Measurements from ENCODE around the gene SASH3.

Gene SASH3

GRCh38 chrX:129785160-129785947 is 5.6 kb downstream of the SASH3 start:
- no peak for DNase-seq

DNA sequence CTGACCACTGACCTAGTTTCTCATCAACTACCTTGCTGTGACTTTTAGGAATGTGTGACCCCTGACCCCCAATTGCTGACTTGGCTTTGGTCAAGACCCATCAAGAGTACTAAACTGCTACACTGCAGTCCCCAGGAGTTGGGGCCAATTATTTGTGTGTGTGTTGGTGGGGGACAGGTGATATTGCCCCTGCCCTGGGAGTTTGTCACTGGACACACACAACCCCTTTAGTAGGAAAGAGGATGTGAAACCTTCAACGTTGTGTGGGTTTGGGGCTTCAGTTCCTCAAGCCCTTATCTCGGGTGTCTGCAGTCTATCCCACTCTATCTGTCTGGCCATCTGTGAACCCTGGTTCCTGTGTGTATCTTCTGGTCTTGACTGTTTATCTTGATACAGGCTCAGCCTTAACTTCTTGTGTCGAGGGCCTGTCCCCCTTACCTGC is 6.5 kb downstream of the SASH3 start:
- DNase-seq: no peak

- no peak for DNase-seq
Observed at GRCh38 chrX:129787336-129788055, 7.7 kb downstream of the SASH3 start.

DNA sequence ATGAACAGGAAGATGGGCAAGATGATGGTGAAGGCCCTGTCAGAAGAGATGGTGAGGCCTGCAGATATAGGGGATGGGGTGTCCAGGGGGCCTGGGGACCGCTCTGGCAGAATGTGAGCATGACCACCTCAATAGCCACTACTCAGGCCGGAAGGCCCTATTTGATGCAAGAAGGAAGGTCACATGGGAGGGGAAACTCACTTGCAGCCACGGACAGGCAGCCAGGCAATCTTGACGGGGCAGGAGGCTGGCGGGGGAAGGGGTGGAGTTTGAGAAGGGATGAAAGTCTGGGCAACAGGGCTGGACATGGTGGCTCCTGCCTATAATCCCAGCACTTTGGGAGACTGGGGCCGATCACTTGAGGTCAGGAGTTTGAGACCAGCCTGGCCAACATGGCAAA is 8.8 kb downstream of the SASH3 start:
- DNase-seq: no peak

- no peak for DNase-seq
Observed at GRCh38 chrX:129790146-129790545, 10.4 kb downstream of the SASH3 start.

GRCh38 chrX:129790808-129791207 is 11.1 kb downstream of the SASH3 start:
- no peak for DNase-seq

DNA sequence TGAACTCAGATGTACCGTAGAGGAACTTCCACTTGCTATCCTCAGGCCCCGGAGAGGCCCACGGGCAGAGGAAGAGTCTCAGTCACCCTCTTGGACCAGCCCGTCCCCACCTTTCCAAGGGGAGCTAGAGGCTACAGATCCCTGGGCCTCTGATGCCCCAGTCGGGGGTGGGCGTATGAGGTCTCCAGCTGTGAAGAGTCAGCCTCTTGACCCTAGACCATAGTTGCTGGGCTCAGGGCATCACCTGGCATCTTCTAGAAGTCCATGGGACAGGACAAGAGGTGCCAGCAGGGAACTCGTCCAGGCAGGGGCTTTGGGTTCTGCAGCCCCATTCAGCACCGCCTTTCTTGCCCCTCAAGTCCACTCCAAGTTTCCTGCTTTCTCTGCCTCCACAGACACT is 11.6 kb downstream of the SASH3 start:
- no peak for DNase-seq

DNA sequence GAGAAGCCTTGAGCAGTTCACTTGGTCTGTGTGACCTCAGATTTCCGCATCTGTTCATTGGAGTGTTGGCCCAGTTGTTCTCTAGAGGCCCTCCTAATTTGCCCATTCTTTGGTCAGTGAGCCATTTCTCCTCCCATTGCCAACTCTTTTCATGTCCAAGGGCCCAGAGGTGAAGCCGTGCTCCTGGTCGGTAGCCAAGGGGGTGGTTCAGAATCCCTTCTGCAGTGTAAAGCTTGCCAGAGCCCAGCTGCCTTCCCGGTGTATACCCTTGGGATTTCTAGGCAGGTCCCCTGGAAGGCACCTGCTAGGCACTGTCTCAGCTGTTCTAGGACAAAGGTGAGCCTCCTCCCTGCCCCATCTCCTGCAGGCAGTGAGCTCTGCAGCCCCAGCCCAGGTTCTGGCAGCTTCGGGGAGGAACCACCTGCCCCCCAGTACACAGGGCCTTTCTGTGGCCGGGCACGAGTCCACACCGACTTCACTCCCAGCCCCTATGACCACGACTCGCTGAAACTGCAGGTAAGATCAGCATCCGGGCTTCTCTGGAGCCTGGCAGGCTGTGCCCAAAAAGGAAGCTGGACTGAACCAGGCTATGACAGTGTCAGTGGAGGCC is 12.3 kb downstream of the SASH3 start:
- DNase-seq: peak; percentile 86

DNA sequence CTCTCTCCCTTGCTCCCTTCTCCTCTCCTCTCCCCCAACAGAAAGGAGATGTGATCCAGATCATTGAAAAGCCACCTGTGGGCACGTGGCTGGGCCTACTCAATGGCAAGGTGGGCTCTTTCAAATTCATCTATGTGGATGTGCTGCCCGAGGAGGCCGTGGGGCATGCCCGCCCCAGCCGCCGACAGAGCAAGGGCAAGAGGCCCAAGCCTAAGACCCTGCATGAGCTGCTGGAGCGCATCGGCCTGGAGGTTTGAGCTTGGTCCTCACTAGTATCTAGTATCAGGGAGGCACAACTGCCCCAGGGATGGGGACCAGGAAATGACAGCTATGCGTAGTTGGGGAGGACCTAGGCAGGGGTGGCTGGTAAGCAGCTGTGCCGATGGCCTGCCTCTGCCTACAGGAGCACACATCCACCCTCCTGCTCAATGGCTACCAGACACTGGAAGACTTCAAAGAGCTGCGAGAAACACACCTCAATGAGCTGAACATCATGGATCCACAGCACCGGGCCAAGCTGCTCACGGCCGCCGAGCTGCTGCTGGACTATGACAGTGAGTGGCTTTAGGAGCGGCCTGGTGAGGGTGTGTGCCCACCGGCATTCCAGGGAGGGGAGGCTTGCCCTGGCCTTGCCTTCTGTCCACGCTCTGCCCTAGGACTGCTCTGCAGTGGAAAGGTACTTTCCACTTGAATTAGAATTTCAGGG is 13.0 kb downstream of the SASH3 start:
- DNase-seq: no peak

GRCh38 chrX:129793604-129794191 is 13.9 kb downstream of the SASH3 start:
- peak; percentile 83 for DNase-seq

- no peak for DNase-seq
Observed at GRCh38 chrX:129795584-129795983, 15.8 kb downstream of the SASH3 start.

- no peak for DNase-seq
Observed at GRCh38 chrX:129797251-129797906, 17.6 kb downstream of the SASH3 start.

- no peak for DNase-seq
Observed at GRCh38 chrX:129798456-129798855, 18.7 kb downstream of the SASH3 start.

GRCh38 chrX:129798888-129799287 is 19.1 kb downstream of the SASH3 start:
- DNase-seq: no peak

DNA sequence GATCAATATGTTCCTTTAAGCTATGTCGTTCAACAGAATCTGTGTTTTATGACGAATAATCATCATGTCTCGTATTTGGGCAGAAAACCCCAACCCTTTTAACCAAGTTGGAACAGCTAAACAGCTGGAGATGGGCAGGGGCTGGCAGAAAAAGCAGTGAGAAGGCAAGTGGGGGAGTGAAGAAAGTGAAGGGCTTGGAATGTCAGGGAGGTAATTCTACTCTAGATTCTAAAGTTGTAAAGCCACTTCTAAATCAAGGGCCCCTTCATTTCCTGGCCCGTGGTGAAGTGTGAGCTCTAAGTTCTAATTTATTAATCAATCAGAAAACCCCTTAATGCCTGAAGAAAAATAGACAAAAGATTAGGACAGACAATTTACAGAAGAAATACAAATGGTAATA is 20.4 kb downstream of the SASH3 start:
- DNase-seq: no peak

DNA sequence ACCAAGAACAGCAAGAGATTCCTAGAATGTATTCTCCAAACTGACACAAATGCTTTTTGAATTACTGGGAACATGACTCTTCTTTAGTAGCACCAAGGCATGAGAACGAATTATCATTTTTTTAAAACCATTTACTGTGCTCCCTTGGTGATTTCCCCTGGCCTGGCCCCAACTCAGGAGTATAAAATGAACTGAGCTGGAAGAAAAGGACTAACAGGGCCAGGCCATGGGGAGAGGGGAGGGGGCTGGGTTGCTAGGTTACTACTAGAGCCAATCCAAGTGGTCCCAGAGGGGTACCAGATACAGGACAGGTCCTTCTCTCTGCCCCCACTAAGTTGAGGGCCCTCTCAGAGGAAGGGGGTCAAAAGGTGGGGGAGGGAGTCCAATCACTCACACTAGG is 23.1 kb downstream of the SASH3 start:
- DNase-seq: no peak

GRCh38 chrX:129804806-129805205 is 25.1 kb downstream of the SASH3 start:
- DNase-seq: no peak

DNA sequence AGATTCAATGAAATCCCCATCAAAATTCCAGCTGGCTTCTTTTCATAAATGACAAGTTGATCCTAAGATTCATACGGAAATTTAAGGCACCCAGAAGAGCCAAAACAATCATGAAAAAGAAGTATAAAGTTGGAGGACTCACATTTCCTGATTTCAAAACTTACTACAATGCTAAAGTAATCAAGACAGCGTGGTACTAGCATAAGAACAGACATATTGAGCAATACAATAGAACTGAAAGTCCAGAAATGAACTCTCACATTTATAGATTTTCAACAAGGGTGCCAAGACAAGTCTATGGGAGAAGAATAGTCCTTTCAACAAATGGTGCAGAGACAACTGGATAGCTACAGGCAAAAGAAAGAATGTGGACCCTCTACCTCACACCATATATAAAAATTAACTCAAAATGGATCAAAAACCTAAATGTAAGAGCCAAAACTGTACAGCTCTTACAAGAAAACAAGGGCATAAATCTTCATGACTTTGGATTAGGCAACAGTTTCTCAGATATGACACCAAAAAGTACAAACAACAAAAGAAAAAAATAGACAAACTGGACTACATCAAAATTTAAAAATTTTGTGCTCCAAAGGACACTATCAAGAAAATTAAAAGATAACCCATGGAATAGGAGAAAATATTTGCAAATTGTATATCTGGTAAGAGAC is 28.5 kb downstream of the SASH3 start:
- DNase-seq: no peak

DNA sequence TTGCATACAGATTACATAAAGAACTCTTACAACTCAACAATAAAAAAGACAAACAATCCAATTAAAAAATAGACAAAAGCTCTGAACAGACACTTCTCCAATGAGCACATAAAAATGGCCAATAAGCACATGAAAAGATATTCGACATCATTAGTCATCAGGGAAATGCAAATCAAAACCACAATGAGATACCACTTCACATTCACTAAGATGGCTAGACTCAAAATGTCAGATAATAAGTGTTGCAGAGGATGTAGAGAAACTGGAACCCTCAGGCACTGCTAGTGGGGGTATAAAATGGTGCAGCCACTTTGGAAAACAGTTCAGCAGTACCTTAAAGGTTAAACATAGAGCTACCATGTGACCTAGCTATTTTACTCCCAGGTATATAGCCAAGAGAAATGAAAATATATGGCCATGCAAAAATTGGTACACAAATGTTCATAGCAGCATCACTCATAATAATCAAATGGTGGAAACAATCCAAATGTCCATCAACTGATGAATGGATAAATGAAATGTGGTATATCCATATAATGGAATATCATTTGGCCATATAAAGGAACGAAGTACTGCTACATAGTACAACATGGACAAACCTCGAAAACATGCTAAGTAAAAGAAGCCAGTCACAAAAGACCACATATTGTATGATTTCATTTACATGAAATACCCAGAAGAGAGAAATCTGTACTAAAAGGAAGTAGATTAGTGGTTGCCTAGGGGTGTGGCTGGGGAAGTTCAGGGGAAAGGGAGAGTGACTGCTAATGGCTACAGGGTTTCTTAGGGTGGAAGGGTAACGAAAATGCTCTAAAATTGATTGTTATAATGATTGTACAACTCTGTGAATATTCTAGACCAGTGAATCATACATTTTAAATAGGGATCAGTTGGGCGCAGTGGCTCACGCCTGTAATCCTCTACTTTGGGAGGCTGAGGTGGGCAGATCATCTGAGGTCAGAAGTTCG is 29.4 kb downstream of the SASH3 start:
- DNase-seq: no peak

- DNase-seq: no peak
Observed at GRCh38 chrX:129813662-129814368, 34.1 kb downstream of the SASH3 start.

Measured in NCI-H1092 treated with DMSO at 0.1 percent for 48 hours (cell line).